GM12878 (cell line): ENCODE measurements around the gene CYP2A6. TPM values are rescaled to one million over a fixed set of nuclear protein-coding genes. Genes with fewer than 3 reads are reported as not detected.

Experiments
- ATAC-seq: fragments of 200-7000 bp; cut with Tn5 transposase; 3 replicates; pipeline ENCODE4 v1.9.1; 2020; ENCODE audit warnings: mild to moderate bottlenecking, moderate library complexity
- BruUV-seq: library from RNA; stranded (reverse); fragments of 400-500 nt; replicated peaks from 2 replicates; lab custom pipeline; 2021; lab: Mats Ljungman, UMichigan
- CTCF ChIA-PET: fragments of 300-600 bp; sonication (Branson Sonifier 250); formaldehyde crosslinking; extraction: SDS; loops from one replicate; lab custom pipeline; 2021; ENCODE audit warnings: inconsistent platforms; lab: Yijun Ruan, JAX
- POLR2A ChIA-PET: fragments of 350-600 bp; formaldehyde crosslinking; extraction: SDS; loops from one replicate; lab custom pipeline; 2021; ENCODE audit warnings: inconsistent platforms; lab: Charles Lee
- RAD21 ChIA-PET: fragments of 300-600 bp; sonication (Branson Sonifier 250); formaldehyde crosslinking; loops from one replicate; lab custom pipeline; 2023; ENCODE audit warnings: antibody characterized with exemption; ENCODE audit not compliant: unreplicated experiment; lab: Charles Lee
- SMC1A ChIA-PET: fragments of 300-600 bp; sonication (Branson Sonifier 250); formaldehyde crosslinking; loops from one replicate; lab custom pipeline; 2023; ENCODE audit not compliant: unreplicated experiment, uncharacterized antibody; lab: Charles Lee
- DNase-seq: peaks from one replicate; pipeline ENCODE4 v3.0.0-alpha.2; 2011; ENCODE audit warnings: low read depth, low spot score
- FAIRE-seq: peaks from 3 replicates; lab custom pipeline; 2011; peaks lifted over from hg19 to GRCh38; lab: Jason Lieb, UNC
- H2AFZ ChIP-seq: 2 replicates; pipeline ENCODE4 v1.6.0; 2011; ENCODE audit warnings: low read depth, low read length, control low read depth; ENCODE audit not compliant: control insufficient read depth
- H3K27ac ChIP-seq: 2 replicates; pipeline ENCODE4 v1.5.1; 2011; ENCODE audit warnings: control low read depth; ENCODE audit not compliant: control insufficient read depth, insufficient read depth
- H3K27me3 ChIP-seq, 2 experiments: replicated peaks in 1 of 2; 2 replicates each; pipeline versions ENCODE4 v1.6.0 to v1.6.1; 2011; ENCODE audit warnings: low read length in 1 of 2; ENCODE audit not compliant: control insufficient read depth in 2 of 2, insufficient read depth in 2 of 2
- H3K36me3 ChIP-seq, 2 experiments: 2 replicates each; pipeline ENCODE4 v1.5.1; 2011; ENCODE audit warnings: low read length in 1 of 2; ENCODE audit not compliant: control insufficient read depth in 2 of 2, insufficient read depth in 2 of 2
- H3K4me1 ChIP-seq: 2 replicates; pipeline ENCODE4 v1.6.1; 2011; ENCODE audit warnings: mild to moderate bottlenecking, low read length, moderate library complexity, mixed read lengths; ENCODE audit not compliant: control insufficient read depth, insufficient read depth
- H3K4me2 ChIP-seq: 2 replicates; pipeline ENCODE4 v1.6.0; 2011; ENCODE audit warnings: control low read depth; ENCODE audit not compliant: control insufficient read depth, insufficient read depth
- H3K4me3 ChIP-seq: fragments of 200-600 bp; sonication (generic); 2 replicates; pipeline ENCODE4 v1.5.1; 2016
- H3K79me2 ChIP-seq: 2 replicates; pipeline ENCODE4 v1.6.0; 2011; ENCODE audit warnings: low read length; ENCODE audit not compliant: control insufficient read depth, insufficient read depth
- H3K9ac ChIP-seq: 2 replicates; pipeline ENCODE4 v1.8.0; 2011; ENCODE audit warnings: low read length, control low read depth, mixed read lengths; ENCODE audit not compliant: control insufficient read depth, insufficient read depth
- H3K9me3 ChIP-seq: replicated peaks from 3 replicates; pipeline ENCODE4 v1.5.1; 2011; ENCODE audit warnings: mild to moderate bottlenecking, low read length; ENCODE audit not compliant: control insufficient read depth, insufficient read depth
- H4K20me1 ChIP-seq: 2 replicates; pipeline ENCODE4 v1.6.0; 2011; ENCODE audit not compliant: control insufficient read depth, insufficient read depth
- CHD2 ChIP-seq: IDR thresholded peaks from 2 replicates; pipeline ENCODE4 v1.6.1; 2011; ENCODE audit warnings: low read depth, low read length, improper control_type of control experiment, borderline replicate concordance
- CUX1 ChIP-seq: IDR thresholded peaks from 2 replicates; pipeline ENCODE4 v1.6.1; 2012; ENCODE audit warnings: improper control_type of control experiment, low read depth, low read length; ENCODE audit not compliant: insufficient replicate concordance
- FOXM1 ChIP-seq: IDR thresholded peaks from 2 replicates; pipeline ENCODE4 v1.6.1; 2012; ENCODE audit warnings: low read depth, mild to moderate bottlenecking, inconsistent platforms, low read length, moderate library complexity
- KDM1A ChIP-seq: fragments of 200-600 bp; sonication (generic); IDR thresholded peaks from 2 replicates; pipeline ENCODE4 v1.6.1; 2016; ENCODE audit warnings: borderline replicate concordance
- SREBF1 ChIP-seq: IDR thresholded peaks from 2 replicates; pipeline ENCODE4 v1.6.1; 2012; ENCODE audit warnings: mild to moderate bottlenecking, low read length
- WRNIP1 ChIP-seq: IDR thresholded peaks from 2 replicates; pipeline ENCODE4 v1.6.1; 2011; ENCODE audit warnings: low read depth, low read length, improper control_type of control experiment, borderline replicate concordance
- in situ Hi-C: fragments of 300-500 bp; cut with MboI; formaldehyde crosslinking; loops from 9 replicates; pipeline ENCODE4 v1.14.3; 2018; ENCODE audit warnings: mixed read lengths
- intact Hi-C: fragments of 100-400 bp; cut with micrococcal nuclease; formaldehyde crosslinking; loops from one replicate; pipeline ENCODE4 v1.14.2; 2022; ENCODE audit not compliant: unreplicated experiment
- polyA plus RNA-seq, 11 experiments: library from polyadenylated mRNA; depleted of rRNA in 4 of 11; unstranded in 6 of 11; stranded (reverse) in 5 of 11; fragments of >200 nt; fragmentation: Nextera tagmentation in 4 of 11; fragmentation: Illumina TruSeq in 1 of 11; extraction: Ambion mirVana in 4 of 11; extraction: Trizol in 1 of 11; gene quantifications; 1 replicate in 1 of 11; 2 replicates in 10 of 11; pipeline versions ENCODE4 v1.2.1 to v1.2.3, GENCODE V29; 2011 to 2016; ENCODE audit warnings: inconsistent platforms in 2 of 11, missing spikeins in 2 of 11, low read depth in 1 of 11
- total RNA-seq, 4 experiments: library from RNA; depleted of rRNA in 3 of 4; stranded (reverse); fragments of >200 nt in 3 of 4; fragmentation: Illumina TruSeq in 1 of 4; extraction: Trizol in 1 of 4; gene quantifications; 2 replicates each; pipeline versions ENCODE4 v1.2.1 to v1.2.3, GENCODE V29; 2013 to 2021

Gene CYP2A6
- total and polyA plus RNA-seq, 10 of the 15 experiments (the other 5 are each of a cell fraction or from before 2014, with no cell fraction given): 0.97 TPM; not detected in 9

- Histone ChIP-seq H3K4me2 (no peak overlapping the region), H3K79me2 (no peaks in the 10 kb centered on the region), H3K36me3 (no peaks in the 10 kb centered on the region), H3K27ac (no peak overlapping the region), H2AFZ (no peak overlapping the region)
- ATAC-seq: no peak
- in situ Hi-C loops: no loop called here
- DNase-seq: no peak
- RAD21 ChIA-PET: no interaction called here
- POLR2A ChIA-PET: interaction anchor here (0.6 kb wide), 1 partner anchor 74 kb away, joined by 5 read pairs; no protein-coding TSS in a partner anchor
- no peak for FAIRE-seq
- TF ChIP-seq KDM1A (no peak), CHD2 (no peak), SREBF1 (no peak), FOXM1 (no peak), CUX1 (no peak), WRNIP1 (no peak)
- TF ChIP-seq, all 136 proteins: peak for 0
- no peaks in the 10 kb centered on the region for H3K4me1 ChIP-seq
- ChIA-PET SMC1A (interaction anchor here (0.9 kb wide), 1 partner anchor 9 kb away, joined by 4 read pairs; no protein-coding TSS in a partner anchor), CTCF (no interaction called here)
- no peaks in the 10 kb centered on the region for H3K27me3 ChIP-seq
- H3K9me3 ChIP-seq: no peaks in the 10 kb centered on the region
- H3K9ac ChIP-seq: no peak overlapping the region
- no peak overlapping the region for H3K4me3 ChIP-seq
- H4K20me1 ChIP-seq: no peaks in the 10 kb centered on the region
- intact Hi-C loops: no loop called here
- no TSS peak for BruUV-seq
Observed at GRCh38 chr19:40829205-40829604, 21.0 kb downstream of the CYP2A6 start.
